Gastroesophageal sphincter (tissue), 4 donors: ENCODE data around the gene TEPSIN. TPM values are rescaled to one million over a fixed set of nuclear protein-coding genes. Genes with fewer than 3 reads are reported as not detected.

ENCODE experiments used
- ATAC-seq: fragments of 150-250 bp; one replicate; pipeline ENCODE4 v1.9.1; 2016; ENCODE audit warnings: mild to moderate bottlenecking, moderate library complexity
- H3K27ac ChIP-seq, 4 donors: fragments of 200-600 bp; sonication (generic) in 3 of 4; 1 replicate in 3 of 4; 2 replicates in 1 of 4; pipeline ENCODE4 v1.5.1; 2016 to 2019
- H3K27me3 ChIP-seq: fragments of 200-600 bp; sonication (generic); one replicate; pipeline ENCODE4 v1.5.1; 2019
- H3K36me3 ChIP-seq, 2 donors: fragments of 200-600 bp; sonication (generic); one replicate each; pipeline ENCODE4 v1.5.1; 2019; ENCODE audit warnings: control low read depth in 1 of 2
- H3K4me1 ChIP-seq, 3 donors: fragments of 200-600 bp; sonication (generic); 1 replicate in 2 of 3; 2 replicates in 1 of 3; pipeline ENCODE4 v1.5.1; 2016 to 2019; ENCODE audit warnings: control low read depth in 2 of 3
- H3K4me3 ChIP-seq, 2 donors: fragments of 200-600 bp; sonication (generic); one replicate each; pipeline ENCODE4 v1.5.1; 2019; ENCODE audit warnings: mild to moderate bottlenecking in 1 of 2, moderate library complexity in 1 of 2
- H3K9me3 ChIP-seq, 3 donors: fragments of 200-600 bp; sonication (generic); one replicate each; pipeline ENCODE4 v1.5.1; 2017 to 2019; ENCODE audit warnings: control low read depth in 2 of 3
- EP300 ChIP-seq: sonication (generic); formaldehyde crosslinking; IDR thresholded peaks from one replicate; pipeline ENCODE4 v1.6.1; 2017; ENCODE audit warnings: antibody characterized with exemption, mild to moderate bottlenecking
- POLR2A ChIP-seq, 2 donors: fragments of 450-650 bp; IDR thresholded peaks; one replicate each; pipeline ENCODE4 v1.6.1; 2017; ENCODE audit warnings: antibody characterized with exemption in 2 of 2, mild to moderate bottlenecking in 2 of 2, moderate library complexity in 1 of 2
- POLR2AphosphoS5 ChIP-seq: sonication (generic); formaldehyde crosslinking; IDR thresholded peaks from one replicate; pipeline ENCODE4 v1.6.1; 2017; ENCODE audit warnings: antibody characterized with exemption
- WGBS, 2 donors: methylation state at CpG; one replicate each; pipeline ENCODE4 v1.1.5; 2018; ENCODE audit warnings: low coverage in 1 of 2; 5-methylcytosine and 5-hydroxymethylcytosine counted together
- total RNA-seq, 4 donors: library from RNA; depleted of rRNA; stranded (reverse); fragments of >200 nt; gene quantifications; one replicate each; pipeline ENCODE4 v1.1.0, GENCODE V29; 2016
- TF ChIP-seq, protein P1 (sequence below), 4 experiments: fragments of 200-600 bp in 2 of 4; fragments of 450-650 bp in 2 of 4; sonication (generic) in 1 of 4; IDR thresholded peaks; one replicate each; pipeline ENCODE4 v1.5.1; 2017 to 2019; ENCODE audit warnings: antibody characterized with exemption in 4 of 4, mild to moderate bottlenecking in 2 of 4, moderate library complexity in 2 of 4

TEPSIN gene
- total RNA-seq, 4 donors from 2014 or later = 8.0 to 43.0 (median 23.5) TPM

GRCh38 chr17:81248649-81249048 lies 9.8 kb upstream of the TEPSIN start:
- no peak overlapping the region for H3K27ac ChIP-seq
- no peaks in the 10 kb centered on the region for H3K27me3 ChIP-seq
- no peak for ATAC-seq
- 80% methylated on average over 4 of the region's 16 CpGs; no CpG with 5 or more reads in 1 of the 2 donors for WGBS, 2 donors
- no peaks in the 10 kb centered on the region for H3K9me3 ChIP-seq
- H3K4me1 ChIP-seq = peaks cover 0 to 27% (median 0%) of the 10 kb centered on the region in 3 donors
- peaks cover 0 to 66% of the 10 kb centered on the region in 2 donors for H3K36me3 ChIP-seq
- TF ChIP-seq EP300 (no peak), POLR2A (IDR thresholded peaks at IDR 0.05) (no peak), POLR2AphosphoS5 (no peak)
- TF ChIP-seq, protein P1, sequence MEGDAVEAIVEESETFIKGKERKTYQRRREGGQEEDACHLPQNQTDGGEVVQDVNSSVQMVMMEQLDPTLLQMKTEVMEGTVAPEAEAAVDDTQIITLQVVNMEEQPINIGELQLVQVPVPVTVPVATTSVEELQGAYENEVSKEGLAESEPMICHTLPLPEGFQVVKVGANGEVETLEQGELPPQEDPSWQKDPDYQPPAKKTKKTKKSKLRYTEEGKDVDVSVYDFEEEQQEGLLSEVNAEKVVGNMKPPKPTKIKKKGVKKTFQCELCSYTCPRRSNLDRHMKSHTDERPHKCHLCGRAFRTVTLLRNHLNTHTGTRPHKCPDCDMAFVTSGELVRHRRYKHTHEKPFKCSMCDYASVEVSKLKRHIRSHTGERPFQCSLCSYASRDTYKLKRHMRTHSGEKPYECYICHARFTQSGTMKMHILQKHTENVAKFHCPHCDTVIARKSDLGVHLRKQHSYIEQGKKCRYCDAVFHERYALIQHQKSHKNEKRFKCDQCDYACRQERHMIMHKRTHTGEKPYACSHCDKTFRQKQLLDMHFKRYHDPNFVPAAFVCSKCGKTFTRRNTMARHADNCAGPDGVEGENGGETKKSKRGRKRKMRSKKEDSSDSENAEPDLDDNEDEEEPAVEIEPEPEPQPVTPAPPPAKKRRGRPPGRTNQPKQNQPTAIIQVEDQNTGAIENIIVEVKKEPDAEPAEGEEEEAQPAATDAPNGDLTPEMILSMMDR (IDR thresholded peaks at IDR 0.05) = no peak
- H3K4me3 ChIP-seq = no peak overlapping the region

- 70 to 84% methylated on average over 5 to 10 of the region's 15 CpGs for WGBS, 2 donors
- no peak overlapping the region for H3K27ac ChIP-seq
- TF ChIP-seq, protein P1 (IDR thresholded peaks at IDR 0.05) = no peak
- no peak for TF ChIP-seq EP300
- TF ChIP-seq POLR2AphosphoS5 = no peak
- TF ChIP-seq POLR2A (IDR thresholded peaks at IDR 0.05) = no peak
- H3K9me3 ChIP-seq = no peaks in the 10 kb centered on the region
- H3K27me3 ChIP-seq = no peaks in the 10 kb centered on the region
- no peak for ATAC-seq
- peaks cover 0 to 68% of the 10 kb centered on the region in 2 donors for H3K36me3 ChIP-seq
- H3K4me3 ChIP-seq = no peak overlapping the region
- H3K4me1 ChIP-seq = peaks cover 0 to 17% (median 0%) of the 10 kb centered on the region in 3 donors
Observed at GRCh38 chr17:81247339-81247990, 8.6 kb upstream of the TEPSIN start.

- WGBS, 2 donors = 86 to 96% methylated on average over 4 to 5 of the region's 28 CpGs
- H3K36me3 ChIP-seq = peaks cover 0 to 62% of the 10 kb centered on the region in 2 donors
- H3K27ac ChIP-seq = no peak overlapping the region
- no peak overlapping the region for H3K4me3 ChIP-seq
- no peaks in the 10 kb centered on the region for H3K9me3 ChIP-seq
- no peak for ATAC-seq
- no peaks in the 10 kb centered on the region for H3K27me3 ChIP-seq
- peaks cover 0 to 17% (median 0%) of the 10 kb centered on the region in 3 donors for H3K4me1 ChIP-seq
- no peak for TF ChIP-seq EP300
- no peak for TF ChIP-seq POLR2A (IDR thresholded peaks at IDR 0.05)
- TF ChIP-seq POLR2AphosphoS5 = no peak
- TF ChIP-seq, protein P1 (IDR thresholded peaks at IDR 0.05) = no peak
Observed at GRCh38 chr17:81246679-81247338, 8.0 kb upstream of the TEPSIN start.

- peaks cover 0 to 17% (median 0%) of the 10 kb centered on the region in 3 donors for H3K4me1 ChIP-seq
- no peaks in the 10 kb centered on the region for H3K27me3 ChIP-seq
- no CpG with 5 or more reads among the region's 10 CpGs for WGBS, 2 donors
- no peaks in the 10 kb centered on the region for H3K9me3 ChIP-seq
- H3K36me3 ChIP-seq = peaks cover 0 to 60% of the 10 kb centered on the region in 2 donors
- TF ChIP-seq, protein P1 (IDR thresholded peaks at IDR 0.05) = no peak
- TF ChIP-seq POLR2A (IDR thresholded peaks at IDR 0.05) (no peak), POLR2AphosphoS5 (no peak)
- H3K4me3 ChIP-seq = no peak overlapping the region
- no peak overlapping the region for H3K27ac ChIP-seq
- no peak for ATAC-seq
Observed at GRCh38 chr17:81246343-81246670, 7.5 kb upstream of the TEPSIN start.
